NCI-H524 (cell line): ENCODE results near the gene WASHC4.

Source experiments
- DNase-seq, 2 experiments: peaks; one replicate each; lab custom pipeline; 2025; lab: John Stamatoyannopoulos, UW

Gene WASHC4

GRCh38 chr12:105209091-105209490, 101.6 kb downstream of the WASHC4 start:
- no peak for DNase-seq

- DNase-seq: no peak
Measured at GRCh38 chr12:105212438-105212837, 104.9 kb downstream of the WASHC4 start.

- DNase-seq: no peak
Measured at GRCh38 chr12:105214148-105214547, 106.6 kb downstream of the WASHC4 start.

GRCh38 chr12:105214670-105215375, 107.3 kb downstream of the WASHC4 start:
- DNase-seq: no peak

GRCh38 chr12:105218434-105218833, 110.9 kb downstream of the WASHC4 start:
- peak in 1 of 2 experiments; percentile 47 for DNase-seq
